Neural cell (in vitro differentiated cells): ENCODE results near the gene SLC26A11. TPM values are rescaled to one million over a fixed set of nuclear protein-coding genes. Genes with fewer than 3 reads are reported as not detected.

Experiments
- H2AFZ ChIP-seq: fragments of 200-600, 300-800 bp; sonication (generic), shearing (Covaris generic); 2 replicates; pipeline ENCODE4 v1.6.0; 2014; ENCODE audit warnings: low read depth, mild to moderate bottlenecking, antibody characterized with exemption, low read length, moderate library complexity
- H3F3A ChIP-seq: fragments of 200-600 bp; shearing (Covaris generic); 2 replicates; pipeline ENCODE4 v1.6.1; 2016; ENCODE audit warnings: mild to moderate bottlenecking, moderate library complexity, mixed read lengths, antibody characterized with exemption, low read length; ENCODE audit not compliant: insufficient read depth, poor library complexity, severe bottlenecking
- H3K27ac ChIP-seq: fragments of 200-600, 300-800 bp; sonication (generic), shearing (Covaris generic); 2 replicates; pipeline ENCODE4 v1.5.1; 2014; ENCODE audit warnings: mild to moderate bottlenecking, low read length, moderate library complexity
- H3K27me3 ChIP-seq: fragments of 300-800, 200-600 bp; sonication (generic), shearing (Covaris generic); 2 replicates; pipeline ENCODE4 v1.6.0; 2014; ENCODE audit warnings: mild to moderate bottlenecking, low read depth, low read length, moderate library complexity; ENCODE audit not compliant: insufficient read depth
- H3K36me3 ChIP-seq: fragments of 300-800, 200-600 bp; sonication (generic), shearing (Covaris generic); 2 replicates; pipeline ENCODE4 v1.5.1; 2014; ENCODE audit warnings: mild to moderate bottlenecking, antibody characterized with exemption, low read length, moderate library complexity; ENCODE audit not compliant: insufficient read depth
- H3K4me2 ChIP-seq: fragments of 300-800, 200-600 bp; sonication (generic), shearing (Covaris generic); 2 replicates; pipeline ENCODE4 v1.6.0; 2014; ENCODE audit warnings: mild to moderate bottlenecking, low read length
- H3K4me3 ChIP-seq: fragments of 300-800, 200-600 bp; sonication (generic), shearing (Covaris generic); 2 replicates; pipeline ENCODE4 v1.5.1; 2014; ENCODE audit warnings: mild to moderate bottlenecking, low read length, moderate library complexity
- H3K79me2 ChIP-seq: fragments of 200-600 bp; shearing (Covaris generic); replicated peaks from 2 replicates; pipeline ENCODE4 v1.6.0; 2014; ENCODE audit warnings: mild to moderate bottlenecking, low read length, moderate library complexity; ENCODE audit not compliant: insufficient read depth
- H3K9ac ChIP-seq: fragments of 300-800, 200-600 bp; sonication (generic), shearing (Covaris generic); 2 replicates; pipeline ENCODE4 v1.6.1; 2016; ENCODE audit warnings: mild to moderate bottlenecking, low read length, mixed read lengths
- H3K9me2 ChIP-seq: fragments of 200-600 bp; shearing (Covaris generic); 2 replicates; pipeline ENCODE4 v1.6.1; 2016; ENCODE audit warnings: mild to moderate bottlenecking, low read length, mixed read lengths; ENCODE audit not compliant: insufficient read depth
- H3K9me3 ChIP-seq: fragments of 200-600, 300-800 bp; sonication (generic), shearing (Covaris generic); 2 replicates; pipeline ENCODE4 v1.6.1; 2016; ENCODE audit warnings: mild to moderate bottlenecking, mixed run types, low read length, moderate library complexity, mixed read lengths
- H4K20me1 ChIP-seq: fragments of 200-600 bp; shearing (Covaris generic); 2 replicates; pipeline ENCODE4 v1.6.1; 2016; ENCODE audit warnings: mild to moderate bottlenecking, mixed run types; ENCODE audit not compliant: insufficient read depth
- EP300 ChIP-seq: fragments of 450-650 bp; conservative IDR thresholded peaks from 2 replicates; pipeline ENCODE4 v1.6.1; 2014; ENCODE audit warnings: antibody characterized with exemption, mild to moderate bottlenecking, moderate library complexity; ENCODE audit not compliant: poor library complexity, severe bottlenecking
- EZH2 ChIP-seq: fragments of 200-600, 300-800 bp; shearing (Covaris generic), sonication (generic); IDR thresholded peaks from 2 replicates; pipeline ENCODE4 v1.6.1; 2014; ENCODE audit warnings: antibody characterized with exemption, low read length, borderline replicate concordance, mild to moderate bottlenecking; ENCODE audit not compliant: insufficient read depth, poor library complexity, severe bottlenecking
- MXI1 ChIP-seq: fragments of 450-650 bp; conservative IDR thresholded peaks from 2 replicates; pipeline ENCODE4 v1.6.1; 2014; ENCODE audit warnings: antibody characterized with exemption, mild to moderate bottlenecking; ENCODE audit not compliant: poor library complexity, severe bottlenecking
- POLR2AphosphoS5 ChIP-seq: IDR thresholded peaks from 2 replicates; pipeline ENCODE4 v1.6.1; 2012
- RAD21 ChIP-seq: fragments of 450-650 bp; conservative IDR thresholded peaks from 2 replicates; pipeline ENCODE4 v1.6.1; 2014; ENCODE audit warnings: antibody characterized with exemption, mild to moderate bottlenecking, moderate library complexity
- REST ChIP-seq: IDR thresholded peaks from 2 replicates; pipeline ENCODE4 v1.6.1; 2012; ENCODE audit warnings: borderline replicate concordance
- SMC3 ChIP-seq: fragments of 450-650 bp; conservative IDR thresholded peaks from 2 replicates; pipeline ENCODE4 v1.6.1; 2014; ENCODE audit warnings: antibody characterized with exemption, mild to moderate bottlenecking, moderate library complexity; ENCODE audit not compliant: poor library complexity
- TAF1 ChIP-seq: IDR thresholded peaks from 2 replicates; pipeline ENCODE4 v1.6.1; 2012; ENCODE audit warnings: low read depth
- polyA plus RNA-seq: library from polyadenylated mRNA; depleted of rRNA; stranded (reverse); fragments of >200 nt; gene quantifications from 2 replicates; pipeline ENCODE4 v1.2.3, GENCODE V29; 2014
- TF ChIP-seq, protein P1 (sequence below): fragments of 450-650 bp; IDR thresholded peaks from 2 replicates; pipeline ENCODE4 v1.5.1; 2014; ENCODE audit warnings: antibody characterized with exemption, mild to moderate bottlenecking, moderate library complexity; ENCODE audit not compliant: poor library complexity, severe bottlenecking

Gene SLC26A11
- polyA plus RNA-seq, 1 donor from 2014 or later: 18.6 TPM

GRCh38 chr17:80176757-80177156, 43.5 kb upstream of the SLC26A11 start:
- TF ChIP-seq, protein P1, sequence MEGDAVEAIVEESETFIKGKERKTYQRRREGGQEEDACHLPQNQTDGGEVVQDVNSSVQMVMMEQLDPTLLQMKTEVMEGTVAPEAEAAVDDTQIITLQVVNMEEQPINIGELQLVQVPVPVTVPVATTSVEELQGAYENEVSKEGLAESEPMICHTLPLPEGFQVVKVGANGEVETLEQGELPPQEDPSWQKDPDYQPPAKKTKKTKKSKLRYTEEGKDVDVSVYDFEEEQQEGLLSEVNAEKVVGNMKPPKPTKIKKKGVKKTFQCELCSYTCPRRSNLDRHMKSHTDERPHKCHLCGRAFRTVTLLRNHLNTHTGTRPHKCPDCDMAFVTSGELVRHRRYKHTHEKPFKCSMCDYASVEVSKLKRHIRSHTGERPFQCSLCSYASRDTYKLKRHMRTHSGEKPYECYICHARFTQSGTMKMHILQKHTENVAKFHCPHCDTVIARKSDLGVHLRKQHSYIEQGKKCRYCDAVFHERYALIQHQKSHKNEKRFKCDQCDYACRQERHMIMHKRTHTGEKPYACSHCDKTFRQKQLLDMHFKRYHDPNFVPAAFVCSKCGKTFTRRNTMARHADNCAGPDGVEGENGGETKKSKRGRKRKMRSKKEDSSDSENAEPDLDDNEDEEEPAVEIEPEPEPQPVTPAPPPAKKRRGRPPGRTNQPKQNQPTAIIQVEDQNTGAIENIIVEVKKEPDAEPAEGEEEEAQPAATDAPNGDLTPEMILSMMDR: no peak
- no peak for TF ChIP-seq TAF1
- TF ChIP-seq REST: no peak
- TF ChIP-seq SMC3: no peak
- no peak for TF ChIP-seq EZH2
- no peak for TF ChIP-seq MXI1
- no peak for TF ChIP-seq EP300
- TF ChIP-seq POLR2AphosphoS5: no peak
- no peak for TF ChIP-seq RAD21
- no peaks in the 10 kb centered on the region for H3K27me3 ChIP-seq
- H3K79me2 ChIP-seq: no peaks in the 10 kb centered on the region
- no peaks in the 10 kb centered on the region for H3K9me3 ChIP-seq
- no peak overlapping the region for H3K4me3 ChIP-seq
- no peak overlapping the region for H2AFZ ChIP-seq
- no peaks in the 10 kb centered on the region for H4K20me1 ChIP-seq
- H3K4me2 ChIP-seq: no peak overlapping the region
- H3K9ac ChIP-seq: no peak overlapping the region
- no peaks in the 10 kb centered on the region for H3K9me2 ChIP-seq
- H3F3A ChIP-seq: no peaks in the 10 kb centered on the region
- H3K36me3 ChIP-seq: no peaks in the 10 kb centered on the region
- H3K27ac ChIP-seq: no peak overlapping the region

DNA sequence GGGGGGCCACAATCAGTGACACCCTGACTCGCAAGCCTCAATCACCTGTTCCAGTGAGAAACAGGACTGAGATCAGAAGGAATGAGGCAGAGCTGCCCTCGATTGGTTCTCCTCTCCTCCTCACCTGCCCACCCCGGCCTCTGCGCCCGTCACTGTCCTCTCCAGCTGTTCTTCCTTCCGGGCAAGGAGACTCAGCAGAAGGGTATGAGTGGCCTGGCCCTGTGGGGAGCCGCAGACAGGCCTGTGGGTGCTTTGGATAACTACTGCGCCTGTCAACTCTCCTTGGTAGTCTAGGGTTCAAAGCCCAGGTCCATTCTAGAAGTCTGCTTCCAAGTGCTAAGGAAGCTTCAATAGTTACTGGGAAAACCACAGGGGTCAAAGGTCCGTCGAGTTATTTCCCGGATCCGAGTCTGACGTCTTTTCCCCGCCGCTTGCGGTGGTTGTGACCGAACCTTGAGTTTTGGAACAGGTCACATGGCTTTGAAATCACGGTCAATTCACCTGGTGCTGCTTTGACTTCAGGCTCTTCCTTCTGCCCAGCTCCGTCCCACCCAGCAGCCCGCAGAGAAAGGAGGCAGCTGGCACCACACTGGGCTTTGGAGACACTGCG, 42.1 kb upstream of the SLC26A11 start:
- H2AFZ ChIP-seq: no peak overlapping the region

More for the DNA sequence above, 42.1 kb upstream of the SLC26A11 start:
- Histone ChIP-seq H3K4me2 (no peak overlapping the region), H3K9me3 (no peaks in the 10 kb centered on the region), H3K9me2 (no peaks in the 10 kb centered on the region), H3K36me3 (no peaks in the 10 kb centered on the region), H3K27me3 (no peaks in the 10 kb centered on the region), H3K27ac (no peak overlapping the region), H3K79me2 (no peaks in the 10 kb centered on the region), H3F3A (no peaks in the 10 kb centered on the region), H3K9ac (no peak overlapping the region), H3K4me3 (no peak overlapping the region), H4K20me1 (no peaks in the 10 kb centered on the region)
- TF ChIP-seq POLR2AphosphoS5: no peak
- TF ChIP-seq EP300: no peak
- no peak for TF ChIP-seq EZH2
- no peak for TF ChIP-seq REST
- TF ChIP-seq SMC3: no peak
- no peak for TF ChIP-seq TAF1
- TF ChIP-seq, protein P1: no peak
- no peak for TF ChIP-seq RAD21
- TF ChIP-seq MXI1: no peak
